Caco-2 (cell line): ENCODE results near the gene CNTN1. TPM values are rescaled to one million over a fixed set of nuclear protein-coding genes. Genes with fewer than 3 reads are reported as not detected.
"Not testable (repeated sequence)": the region's sequence is repeated elsewhere in the genome, so short reads cannot be mapped to it uniquely, and the experiment has no call there.

Experiments used
- BruUV-seq: library from RNA; stranded (reverse); fragments of 400-500 nt; replicated peaks from 2 replicates; lab custom pipeline; 2021; lab: Mats Ljungman, UMichigan
- CTCF ChIA-PET: fragments of 300-600 bp; sonication (Branson Sonifier 250); formaldehyde crosslinking; loops from one replicate; lab custom pipeline; 2022; ENCODE audit warnings: antibody characterized with exemption; lab: Charles Lee
- POLR2A ChIA-PET: fragments of 300-600 bp; sonication (Branson Sonifier 250); formaldehyde crosslinking; loops from one replicate; lab custom pipeline; 2022; ENCODE audit warnings: antibody characterized with exemption; lab: Charles Lee
- DNase-seq, 2 experiments: peaks; one replicate each; pipeline versions ENCODE4 v3.0.0 to v3.0.0-alpha.2; 2020 to 2022
- H3K27me3 ChIP-seq: replicated peaks from 2 replicates; pipeline ENCODE4 v1.6.0; 2011; ENCODE audit warnings: low read length; ENCODE audit not compliant: control insufficient read depth, insufficient read depth
- H3K36me3 ChIP-seq: 2 replicates; pipeline ENCODE4 v1.5.1; 2011; ENCODE audit warnings: low read length; ENCODE audit not compliant: control insufficient read depth, insufficient read depth
- H3K4me1 ChIP-seq: fragments of 250-450 bp; sonication (Bioruptor Pico); 2 replicates; pipeline ENCODE4 v1.5.1; 2020; ENCODE audit warnings: mild to moderate bottlenecking
- H3K4me3 ChIP-seq: 2 replicates; pipeline ENCODE4 v1.5.1; 2011; ENCODE audit warnings: low read depth, mild to moderate bottlenecking, control low read depth, low read length
- H3K9me3 ChIP-seq: fragments of 250-450 bp; sonication (Bioruptor Pico); 2 replicates; pipeline ENCODE4 v1.5.1; 2020; ENCODE audit warnings: mild to moderate bottlenecking, moderate library complexity
- H3K27ac Mint-ChIP-seq: one replicate; pipeline ENCODE4 v1.8.0; 2022; ENCODE audit warnings: mixed read lengths; ENCODE audit not compliant: unreplicated experiment
- H3K27me3 Mint-ChIP-seq: one replicate; pipeline ENCODE4 v1.8.0; 2022; ENCODE audit warnings: mixed read lengths; ENCODE audit not compliant: insufficient read depth, unreplicated experiment
- H3K36me3 Mint-ChIP-seq: one replicate; pipeline ENCODE4 v1.8.0; 2022; ENCODE audit warnings: mild to moderate bottlenecking, mixed read lengths; ENCODE audit not compliant: insufficient read depth, unreplicated experiment
- H3K4me1 Mint-ChIP-seq: one replicate; pipeline ENCODE4 v1.8.0; 2022; ENCODE audit warnings: low read depth, mixed read lengths; ENCODE audit not compliant: unreplicated experiment
- H3K4me3 Mint-ChIP-seq: one replicate; pipeline ENCODE4 v1.8.0; 2022; ENCODE audit warnings: mild to moderate bottlenecking, moderate library complexity, mixed read lengths; ENCODE audit not compliant: unreplicated experiment
- H3K9me3 Mint-ChIP-seq: one replicate; pipeline ENCODE4 v1.8.0; 2022; ENCODE audit warnings: mixed read lengths; ENCODE audit not compliant: unreplicated experiment
- CTCF ChIP-seq, 2 experiments: fragments of 200-600 bp in 1 of 2; IDR thresholded peaks; 1 replicate in 1 of 2; 2 replicates in 1 of 2; pipeline versions ENCODE4 v1.5.1 to v1.8.0; 2011 to 2022; ENCODE audit warnings: antibody characterized with exemption in 1 of 2, control low read depth in 1 of 2, inconsistent platforms in 1 of 2, low read depth in 1 of 2, low read length in 1 of 2, mild to moderate bottlenecking in 1 of 2, moderate library complexity in 1 of 2; ENCODE audit not compliant: insufficient read depth in 1 of 2, severe bottlenecking in 1 of 2, unreplicated experiment in 1 of 2
- intact Hi-C: fragments of 100-400 bp; cut with micrococcal nuclease; formaldehyde crosslinking; loops from one replicate; pipeline ENCODE4 v1.10.0; 2022; ENCODE audit not compliant: unreplicated experiment
- total RNA-seq: library from RNA; stranded (reverse); gene quantifications from 2 replicates; pipeline ENCODE4 v1.2.3, GENCODE V29; 2022

Gene CNTN1
- total RNA-seq, 1 experiment from 2014 or later: not detected

GRCh38 chr12:40734276-40734675 is 42.0 kb downstream of the CNTN1 start:
- H3K27ac Mint-ChIP-seq: no peak overlapping the region

GRCh38 chr12:40735551-40736230 is 43.5 kb downstream of the CNTN1 start:
- CTCF ChIA-PET: no interaction called here

More at GRCh38 chr12:40734276-40734675, 42.0 kb downstream of the CNTN1 start:
- Mint-ChIP-seq H3K36me3 (no peaks in the 10 kb centered on the region), H3K4me1 (no peaks in the 10 kb centered on the region), H3K4me3 (no peak overlapping the region), H3K9me3 (no peaks in the 10 kb centered on the region), H3K27me3 (no peaks in the 10 kb centered on the region)
- DNase-seq: no peak
- intact Hi-C loops: no loop called here
- ChIA-PET POLR2A (no interaction called here), CTCF (no interaction called here)
- Histone ChIP-seq H3K4me1 (no peaks in the 10 kb centered on the region), H3K4me3 (no peak overlapping the region), H3K9me3 (no peaks in the 10 kb centered on the region), H3K27me3 (no peaks in the 10 kb centered on the region), H3K36me3 (no peaks in the 10 kb centered on the region)
- no TSS peak for BruUV-seq
- no peak for TF ChIP-seq CTCF (IDR thresholded peaks at IDR 0.05; ENCODE audit: insufficient read depth in 1 of 2, low read depth in 1 of 2, low read length in 1 of 2, severe bottlenecking in 1 of 2, unreplicated experiment in 1 of 2)

GRCh38 chr12:40737416-40737815 is 45.2 kb downstream of the CNTN1 start:
- H3K27me3 ChIP-seq, H3K9me3 ChIP-seq, H3K4me1 ChIP-seq, H3K27me3 Mint-ChIP-seq, H3K4me3 Mint-ChIP-seq, H3K36me3 Mint-ChIP-seq, DNase-seq, H3K4me3 ChIP-seq, H3K27ac Mint-ChIP-seq, POLR2A ChIA-PET, H3K4me1 Mint-ChIP-seq, H3K9me3 Mint-ChIP-seq, H3K36me3 ChIP-seq, intact Hi-C loops, CTCF ChIA-PET, BruUV-seq: not testable (repeated sequence)

More at GRCh38 chr12:40735551-40736230, 43.5 kb downstream of the CNTN1 start:
- Histone ChIP-seq H3K4me1 (no peaks in the 10 kb centered on the region), H3K4me3 (no peak overlapping the region), H3K9me3 (no peaks in the 10 kb centered on the region), H3K27me3 (no peaks in the 10 kb centered on the region), H3K36me3 (no peaks in the 10 kb centered on the region)
- H3K27me3 Mint-ChIP-seq: no peaks in the 10 kb centered on the region
- intact Hi-C loops: no loop called here
- H3K9me3 Mint-ChIP-seq: no peaks in the 10 kb centered on the region
- no peak overlapping the region for H3K27ac Mint-ChIP-seq
- H3K4me3 Mint-ChIP-seq: no peak overlapping the region
- H3K36me3 Mint-ChIP-seq: no peaks in the 10 kb centered on the region
- BruUV-seq: no TSS peak
- POLR2A ChIA-PET: no interaction called here
- DNase-seq: no peak
- H3K4me1 Mint-ChIP-seq: no peaks in the 10 kb centered on the region
- TF ChIP-seq CTCF (IDR thresholded peaks at IDR 0.05; ENCODE audit: insufficient read depth in 1 of 2, low read depth in 1 of 2, low read length in 1 of 2, severe bottlenecking in 1 of 2, unreplicated experiment in 1 of 2): no peak
